H1 (cell line): ENCODE results near the gene SLC25A21.

Source experiments
- BCL11A ChIP-seq, 2 experiments: IDR thresholded peaks; one replicate each; pipeline ENCODE4 v1.6.1; 2011; ENCODE audit warnings: low read depth in 2 of 2, low read length in 2 of 2, mild to moderate bottlenecking in 2 of 2
- CREB1 ChIP-seq: IDR thresholded peaks from 2 replicates; pipeline ENCODE4 v1.6.1; 2012; ENCODE audit warnings: inconsistent platforms
- EP300 ChIP-seq, 2 experiments: IDR thresholded peaks; 1 replicate in 1 of 2; 2 replicates in 1 of 2; pipeline ENCODE4 v1.6.1; 2011 to 2012; ENCODE audit warnings: low read depth in 2 of 2, low read length in 2 of 2, mild to moderate bottlenecking in 2 of 2, borderline replicate concordance in 1 of 2, inconsistent platforms in 1 of 2, moderate library complexity in 1 of 2
- EZH2 ChIP-seq: fragments of 200-600 bp; sonication (generic); IDR thresholded peaks from 2 replicates; pipeline ENCODE4 v1.7.1; 2012; ENCODE audit warnings: low read depth, mild to moderate bottlenecking, moderate library complexity, low read length, inconsistent platforms; ENCODE audit not compliant: severe bottlenecking
- MAX ChIP-seq: IDR thresholded peaks from 2 replicates; pipeline ENCODE4 v1.6.1; 2012; ENCODE audit warnings: inconsistent platforms
- POLR2A ChIP-seq, 2 experiments: IDR thresholded peaks; 1 replicate in 1 of 2; 2 replicates in 1 of 2; pipeline ENCODE4 v1.6.1; 2011; ENCODE audit warnings: low read depth in 2 of 2, low read length in 2 of 2, mild to moderate bottlenecking in 2 of 2; ENCODE audit errors: control extremely low read depth in 1 of 2
- POLR2AphosphoS5 ChIP-seq: IDR thresholded peaks from 2 replicates; pipeline ENCODE4 v1.6.1; 2011; ENCODE audit warnings: low read depth, low read length
- RAD21 ChIP-seq, 2 experiments: IDR thresholded peaks in 1 of 2; conservative IDR thresholded peaks in 1 of 2; 2 replicates each; pipeline ENCODE4 v1.6.1; 2011; ENCODE audit warnings: low read depth in 2 of 2, low read length in 2 of 2, improper control_type of control experiment in 1 of 2, inconsistent platforms in 1 of 2, mild to moderate bottlenecking in 1 of 2, moderate library complexity in 1 of 2
- RFX5 ChIP-seq: IDR thresholded peaks from 2 replicates; pipeline ENCODE4 v1.6.1; 2011; ENCODE audit warnings: low read depth, low read length, improper control_type of control experiment, borderline replicate concordance
- SIRT6 ChIP-seq: IDR thresholded peaks from one replicate; pipeline ENCODE4 v1.7.1; 2012; ENCODE audit warnings: low read length, inconsistent platforms
- SUZ12 ChIP-seq: fragments of 200-600 bp; sonication (generic); IDR thresholded peaks from 2 replicates; pipeline ENCODE4 v1.6.1; 2012; ENCODE audit warnings: mild to moderate bottlenecking, inconsistent platforms, low read length, moderate library complexity, mixed read lengths
- TAF1 ChIP-seq: IDR thresholded peaks from 2 replicates; pipeline ENCODE4 v1.6.1; 2011; ENCODE audit warnings: mild to moderate bottlenecking, low read depth, low read length
- TF ChIP-seq, protein P1 (sequence below), 3 experiments: IDR thresholded peaks; 1 replicate in 2 of 3; 2 replicates in 1 of 3; pipeline versions ENCODE4 v1.5.1 to v1.6.1; 2011; ENCODE audit warnings: low read length in 3 of 3, mild to moderate bottlenecking in 3 of 3, inconsistent platforms in 2 of 3, low read depth in 1 of 3, moderate library complexity in 1 of 3; ENCODE audit not compliant: insufficient read depth in 1 of 3; ENCODE audit errors: control extremely low read depth in 1 of 3

DNA sequence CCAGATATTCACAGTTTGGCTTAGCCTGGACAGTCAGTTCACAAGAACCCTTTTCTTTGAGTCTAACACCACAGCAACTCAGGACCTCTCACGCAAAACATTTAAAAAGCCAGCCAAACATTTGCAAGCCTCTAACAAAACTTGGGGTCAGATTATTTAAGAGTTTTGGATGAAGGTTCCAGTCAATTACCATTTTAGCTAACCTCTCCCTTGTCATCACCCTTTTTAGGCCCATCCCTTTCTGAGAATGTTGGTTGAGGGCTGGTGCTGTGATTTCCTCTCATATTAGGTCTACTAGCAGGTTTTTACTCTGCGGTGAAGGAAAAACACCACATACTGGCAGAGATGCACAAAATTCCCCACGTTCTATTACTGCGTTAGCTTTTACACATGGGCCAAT, 490.1 kb downstream of the SLC25A21 start:
- TF ChIP-seq POLR2A (IDR thresholded peaks at IDR 0.05; ENCODE audit: control extremely low read depth in 1 of 2, low read depth in 2 of 2, low read length in 2 of 2), result no peak
- TF ChIP-seq RFX5, result no peak
- no peak for TF ChIP-seq SUZ12
- no peak for TF ChIP-seq EZH2
- no peak for TF ChIP-seq MAX
- TF ChIP-seq, protein P1, sequence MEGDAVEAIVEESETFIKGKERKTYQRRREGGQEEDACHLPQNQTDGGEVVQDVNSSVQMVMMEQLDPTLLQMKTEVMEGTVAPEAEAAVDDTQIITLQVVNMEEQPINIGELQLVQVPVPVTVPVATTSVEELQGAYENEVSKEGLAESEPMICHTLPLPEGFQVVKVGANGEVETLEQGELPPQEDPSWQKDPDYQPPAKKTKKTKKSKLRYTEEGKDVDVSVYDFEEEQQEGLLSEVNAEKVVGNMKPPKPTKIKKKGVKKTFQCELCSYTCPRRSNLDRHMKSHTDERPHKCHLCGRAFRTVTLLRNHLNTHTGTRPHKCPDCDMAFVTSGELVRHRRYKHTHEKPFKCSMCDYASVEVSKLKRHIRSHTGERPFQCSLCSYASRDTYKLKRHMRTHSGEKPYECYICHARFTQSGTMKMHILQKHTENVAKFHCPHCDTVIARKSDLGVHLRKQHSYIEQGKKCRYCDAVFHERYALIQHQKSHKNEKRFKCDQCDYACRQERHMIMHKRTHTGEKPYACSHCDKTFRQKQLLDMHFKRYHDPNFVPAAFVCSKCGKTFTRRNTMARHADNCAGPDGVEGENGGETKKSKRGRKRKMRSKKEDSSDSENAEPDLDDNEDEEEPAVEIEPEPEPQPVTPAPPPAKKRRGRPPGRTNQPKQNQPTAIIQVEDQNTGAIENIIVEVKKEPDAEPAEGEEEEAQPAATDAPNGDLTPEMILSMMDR (IDR thresholded peaks at IDR 0.05; ENCODE audit: control extremely low read depth in 1 of 3, insufficient read depth in 1 of 3, low read depth in 1 of 3, low read length in 3 of 3), result no peak
- no peak for TF ChIP-seq TAF1
- TF ChIP-seq BCL11A (IDR thresholded peaks at IDR 0.05; ENCODE audit: low read depth in 2 of 2, low read length in 2 of 2), result no peak
- no peak for TF ChIP-seq RAD21 (IDR thresholded peaks at IDR 0.05 in 1 of 2, conservative IDR thresholded peaks at IDR 0.05 in 1 of 2; ENCODE audit: low read depth in 2 of 2, low read length in 2 of 2)
- TF ChIP-seq EP300 (IDR thresholded peaks at IDR 0.05; ENCODE audit: borderline replicate concordance in 1 of 2, low read depth in 2 of 2, low read length in 2 of 2), result no peak
- TF ChIP-seq SIRT6, result no peak
- no peak for TF ChIP-seq POLR2AphosphoS5
- no peak for TF ChIP-seq CREB1
